HG02885 (cell line): Measurements from ENCODE around the gene CASKIN2.

ENCODE experiments used
- ATAC-seq: cut with Tn5 transposase; IDR thresholded peaks from one replicate; pipeline ENCODE4 v1.9.1; 2021; ENCODE audit warnings: mild to moderate bottlenecking; ENCODE audit not compliant: unreplicated experiment, poor library complexity

Gene CASKIN2

DNA sequence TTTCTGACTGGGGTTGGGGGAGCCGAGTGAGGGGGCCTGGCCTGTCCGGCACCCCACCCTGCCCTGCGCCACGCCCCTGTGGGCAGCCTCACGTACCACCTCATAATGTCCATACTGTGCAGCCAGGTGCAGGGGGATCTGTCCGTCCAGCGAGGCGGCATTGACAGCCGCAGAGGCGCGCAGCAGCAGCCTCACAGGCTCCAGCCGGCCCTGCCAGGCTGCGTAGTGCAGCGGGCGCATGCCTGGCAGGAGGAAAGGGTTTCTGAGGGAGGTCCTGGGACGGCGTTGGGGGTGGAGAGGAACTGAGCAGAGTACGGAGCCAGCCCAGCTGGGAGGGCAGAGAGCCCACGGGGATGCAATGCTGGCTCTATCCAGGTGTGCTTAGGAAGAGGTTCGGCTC lies 8.4 kb downstream of the CASKIN2 start:
- no peak for ATAC-seq

DNA sequence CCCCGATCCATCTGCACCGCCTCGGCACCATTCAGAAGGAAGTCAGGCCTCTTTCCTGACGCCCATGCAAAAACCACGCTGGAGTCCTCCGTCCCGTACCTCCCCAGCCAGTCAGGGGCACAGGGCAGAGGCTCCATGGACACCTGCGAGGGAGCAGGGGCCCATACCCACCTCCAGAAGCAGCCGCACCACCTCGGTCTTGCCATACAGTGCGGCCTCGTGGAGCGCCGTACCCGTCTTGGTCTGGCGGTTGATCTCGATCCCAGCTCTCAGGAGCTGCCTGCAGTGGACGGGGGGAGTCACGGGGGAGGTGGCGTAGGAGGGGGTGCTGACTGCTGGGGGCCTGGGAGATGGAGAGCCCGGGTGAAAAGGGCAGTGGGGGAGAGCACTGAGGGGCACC lies 9.2 kb downstream of the CASKIN2 start:
- no peak for ATAC-seq

DNA sequence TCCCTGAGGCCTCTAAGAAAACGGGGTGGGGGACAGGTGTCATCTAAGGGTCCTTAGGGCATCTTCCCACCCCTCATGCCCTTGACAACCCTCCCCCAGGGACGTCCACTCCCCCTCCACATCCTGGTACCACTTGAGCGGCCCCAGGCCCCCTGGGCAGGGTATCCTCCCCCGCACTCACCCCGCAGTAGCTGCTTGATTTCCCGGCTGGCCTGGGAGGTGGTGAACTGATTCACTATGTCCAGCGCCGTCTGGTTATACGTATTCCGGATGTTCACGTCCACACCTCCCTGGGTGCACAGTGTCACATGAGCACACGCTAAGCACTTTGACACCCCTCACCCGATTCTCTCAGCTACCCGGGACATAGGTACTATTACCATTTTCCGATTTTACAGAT lies 9.7 kb downstream of the CASKIN2 start:
- ATAC-seq = no peak

GRCh38 chr17:75505152-75505409 lies 10.3 kb downstream of the CASKIN2 start:
- ATAC-seq = no peak

DNA sequence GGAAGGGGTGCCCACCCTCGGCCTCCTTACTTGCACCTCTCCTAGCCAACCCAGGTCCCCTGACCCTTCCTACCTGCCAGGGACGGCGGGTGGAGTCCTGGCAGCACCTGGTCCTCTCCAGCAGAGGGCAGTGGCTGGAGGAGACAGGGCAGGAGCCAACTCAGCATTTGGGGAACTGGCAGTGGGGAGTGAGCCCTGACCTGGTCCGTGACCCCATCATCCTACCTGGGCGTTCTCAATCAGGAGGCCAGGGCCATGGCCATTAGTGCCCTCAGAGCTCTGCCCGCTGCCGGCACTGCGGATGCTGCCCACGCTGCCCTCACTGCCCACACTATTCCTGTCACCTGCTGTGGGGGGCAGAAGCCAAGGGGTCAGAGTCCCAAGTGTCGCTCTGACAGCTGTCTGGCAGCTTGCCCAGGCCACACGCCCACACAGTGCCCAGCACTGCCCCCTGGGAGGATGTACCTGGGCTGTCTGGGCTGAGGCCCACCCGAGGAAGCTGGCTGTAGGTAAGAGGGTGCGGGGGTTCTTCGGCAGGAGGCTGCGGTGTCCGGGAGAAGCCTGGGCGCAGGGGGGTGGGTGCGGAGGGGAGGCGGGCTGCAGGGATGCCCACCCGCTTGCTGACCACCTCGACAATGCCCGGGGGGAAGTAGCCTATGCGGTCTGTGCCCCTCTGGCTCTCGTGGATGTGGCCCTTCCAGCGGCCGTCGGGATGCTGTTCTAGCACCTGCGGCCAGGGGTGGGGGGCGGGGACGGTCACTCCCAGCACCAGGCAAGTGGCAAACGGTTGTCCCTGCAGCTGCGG lies 10.8 kb downstream of the CASKIN2 start:
- no peak for ATAC-seq

DNA sequence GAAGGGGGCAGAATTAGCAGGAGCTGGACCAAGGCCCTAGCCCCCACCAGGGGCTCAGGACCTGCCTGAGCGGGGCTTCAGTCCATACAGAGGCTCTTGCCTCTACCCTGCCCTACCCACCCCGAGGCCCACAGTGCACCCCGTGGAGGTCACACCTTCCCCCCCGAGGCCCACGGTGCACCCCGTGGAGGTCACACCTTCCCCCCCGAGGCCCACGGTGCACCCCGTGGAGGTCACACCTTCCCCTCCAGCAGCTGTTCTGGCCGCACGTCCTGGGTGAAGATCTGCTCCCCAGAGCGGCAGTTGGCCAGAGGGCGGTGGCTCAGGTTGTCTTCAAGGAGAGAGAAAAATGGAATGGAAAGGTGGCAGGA lies 11.4 kb downstream of the CASKIN2 start:
- no peak for ATAC-seq

DNA sequence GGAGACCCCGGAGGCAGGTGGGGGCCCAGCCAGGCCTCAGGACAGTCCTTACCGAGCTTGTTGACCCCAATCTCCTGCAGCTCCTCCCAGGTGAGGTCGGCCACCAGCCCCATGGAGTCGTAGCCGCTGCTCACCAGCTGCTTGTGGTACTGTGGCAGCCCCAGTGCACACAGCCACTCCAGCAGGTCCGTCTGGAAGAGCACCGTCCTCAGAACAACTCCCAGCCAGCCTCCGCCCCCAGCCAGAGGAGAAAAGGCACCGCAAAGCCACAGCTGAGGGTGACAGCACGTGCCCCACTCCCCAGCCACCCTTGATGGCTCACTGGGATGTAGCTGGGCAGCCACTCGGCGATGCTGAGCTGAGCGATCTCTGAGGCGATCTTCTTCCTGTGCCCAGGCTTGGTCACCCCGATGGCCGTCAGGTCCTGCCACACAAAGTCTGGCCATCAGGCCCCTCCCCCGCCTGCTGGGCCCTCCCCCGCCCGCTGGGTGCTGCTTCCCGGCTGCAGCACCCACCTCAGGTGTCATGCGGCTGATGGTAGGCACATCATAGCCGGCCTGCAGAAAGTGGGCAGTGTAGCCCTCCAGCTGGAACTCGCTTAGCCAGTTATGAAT lies 11.9 kb downstream of the CASKIN2 start:
- ATAC-seq = no peak

GRCh38 chr17:75502721-75503329 lies 12.5 kb downstream of the CASKIN2 start:
- no peak for ATAC-seq

DNA sequence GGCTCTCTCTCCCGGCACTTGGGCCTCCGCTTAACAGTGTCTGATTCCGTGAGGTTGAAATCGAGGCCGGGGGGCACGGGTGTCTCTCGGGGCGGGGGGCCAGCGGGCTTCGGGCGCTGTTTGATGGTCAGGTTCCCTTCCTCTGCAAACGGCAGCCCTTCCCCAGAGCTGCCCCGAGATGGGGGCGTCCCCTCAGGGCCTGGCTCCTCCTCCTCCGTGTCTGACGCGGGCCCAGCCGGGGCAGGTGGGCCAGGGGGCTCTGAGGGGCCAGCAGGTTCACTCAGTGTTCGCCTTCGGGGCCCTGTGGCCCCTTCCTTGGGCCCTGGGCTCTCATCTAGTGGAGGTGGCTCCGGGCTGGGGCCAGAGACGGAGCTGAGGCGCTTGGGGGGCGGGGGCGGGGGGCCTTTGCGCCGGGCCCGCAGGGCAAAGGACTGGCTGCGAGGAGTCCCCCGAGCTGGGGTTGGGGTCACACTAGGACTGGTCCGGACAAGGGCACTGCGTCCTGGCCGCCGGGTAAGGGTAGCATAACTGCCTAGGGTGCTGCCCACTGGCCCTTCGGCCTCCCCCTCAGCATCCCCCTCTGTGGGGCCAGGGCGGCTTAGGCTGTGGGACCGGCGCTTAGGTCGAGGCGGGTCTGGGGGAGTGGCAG lies 13.1 kb downstream of the CASKIN2 start:
- no peak for ATAC-seq

- ATAC-seq = no peak
These were observed 13.8 kb downstream of the CASKIN2 start for GRCh38 chr17:75501378-75502071.

- no peak for ATAC-seq
These were observed 14.7 kb downstream of the CASKIN2 start for GRCh38 chr17:75500419-75501216.

GRCh38 chr17:75499313-75500022 lies 15.9 kb downstream of the CASKIN2 start:
- ATAC-seq = no peak

- no peak for ATAC-seq
These were observed 16.6 kb downstream of the CASKIN2 start for GRCh38 chr17:75498726-75499213.

DNA sequence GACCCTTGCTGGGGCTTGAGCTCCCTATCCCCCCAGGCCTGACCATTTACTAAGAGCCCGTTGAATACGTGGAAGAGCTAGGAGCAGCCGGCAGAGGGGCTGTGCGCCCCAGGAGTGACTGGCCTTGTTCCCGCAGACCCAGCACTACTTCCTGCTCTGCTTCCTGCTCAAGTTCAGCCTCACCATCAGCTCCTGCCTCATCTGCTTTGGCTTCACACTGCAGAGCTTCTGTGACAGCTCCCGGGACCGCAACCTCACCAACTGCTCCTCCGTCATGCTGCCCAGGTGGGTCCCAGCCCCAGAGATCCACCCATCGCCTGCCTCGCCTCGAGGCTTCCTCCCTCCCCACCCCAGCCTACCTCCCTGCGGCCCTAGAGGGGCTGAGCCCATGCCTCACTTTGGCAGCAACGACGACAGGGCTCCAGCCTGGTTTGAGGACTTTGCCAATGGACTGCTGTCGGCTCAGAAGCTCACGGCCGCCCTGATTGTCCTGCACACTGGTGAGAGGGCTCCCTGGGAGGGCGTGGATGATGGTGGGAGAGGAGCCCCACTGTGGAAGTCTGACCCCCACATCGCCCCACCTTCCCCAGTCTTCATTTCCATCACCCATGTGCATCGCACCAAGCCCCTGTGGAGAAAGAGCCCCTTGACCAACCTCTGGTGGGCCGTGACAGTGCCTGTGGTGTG lies 17.2 kb downstream of the CASKIN2 start:
- no peak for ATAC-seq

DNA sequence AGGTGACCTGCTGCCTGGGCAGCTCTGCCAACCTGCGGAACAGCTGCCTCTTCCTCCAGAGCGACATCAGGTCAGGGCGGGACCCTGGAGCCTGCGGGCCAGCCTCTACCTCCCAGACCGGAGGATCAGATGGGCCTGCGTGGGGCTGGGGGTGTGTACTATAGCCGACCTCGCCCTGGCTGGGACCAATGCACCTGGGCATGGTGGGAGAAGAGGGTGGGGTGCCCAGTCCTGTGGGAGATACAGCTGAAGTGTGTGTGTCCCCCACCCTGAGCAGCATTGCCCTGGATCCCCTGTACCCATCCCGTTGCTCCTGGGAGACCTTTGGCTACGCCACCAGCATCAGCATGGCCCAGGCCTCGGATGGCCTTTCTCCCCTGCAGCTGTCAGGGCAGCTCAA lies 19.3 kb downstream of the CASKIN2 start:
- no peak for ATAC-seq

- no peak for ATAC-seq
These were observed 20.9 kb downstream of the CASKIN2 start for GRCh38 chr17:75494326-75494877.

DNA sequence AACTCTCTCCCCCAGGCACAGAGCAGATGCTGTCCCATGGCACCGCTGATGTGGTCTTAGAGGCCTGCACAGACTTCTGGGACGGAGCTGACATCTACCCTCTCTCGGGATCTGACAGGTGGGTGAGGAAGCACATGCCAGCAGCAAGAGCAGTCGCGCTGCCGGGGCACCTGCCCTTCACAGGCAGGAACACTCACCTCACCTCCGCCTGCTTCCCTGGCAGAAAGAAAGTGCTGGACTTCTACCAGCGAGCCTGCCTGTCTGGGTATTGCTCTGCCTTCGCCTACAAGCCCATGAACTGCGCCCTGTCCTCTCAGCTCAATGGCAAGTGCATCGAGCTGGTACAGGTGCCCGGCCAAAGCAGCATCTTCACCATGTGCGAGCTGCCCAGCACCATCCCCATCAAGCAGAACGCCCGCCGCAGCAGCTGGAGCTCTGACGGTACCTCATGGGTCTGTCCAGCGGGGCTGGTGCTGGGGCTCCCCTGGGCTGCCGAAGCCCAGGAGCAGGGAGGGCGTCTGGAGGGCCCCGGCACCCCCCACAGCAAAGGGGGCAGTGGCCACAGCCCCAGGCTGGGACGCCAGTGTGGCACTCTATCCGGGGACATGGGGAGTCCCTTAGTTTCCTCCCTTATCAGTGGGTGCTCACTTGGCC lies 21.7 kb downstream of the CASKIN2 start:
- no peak for ATAC-seq

- no peak for ATAC-seq
These were observed 22.7 kb downstream of the CASKIN2 start for GRCh38 chr17:75492555-75493168.
